ENCODE measurements around the gene EFTUD2.

DNA sequence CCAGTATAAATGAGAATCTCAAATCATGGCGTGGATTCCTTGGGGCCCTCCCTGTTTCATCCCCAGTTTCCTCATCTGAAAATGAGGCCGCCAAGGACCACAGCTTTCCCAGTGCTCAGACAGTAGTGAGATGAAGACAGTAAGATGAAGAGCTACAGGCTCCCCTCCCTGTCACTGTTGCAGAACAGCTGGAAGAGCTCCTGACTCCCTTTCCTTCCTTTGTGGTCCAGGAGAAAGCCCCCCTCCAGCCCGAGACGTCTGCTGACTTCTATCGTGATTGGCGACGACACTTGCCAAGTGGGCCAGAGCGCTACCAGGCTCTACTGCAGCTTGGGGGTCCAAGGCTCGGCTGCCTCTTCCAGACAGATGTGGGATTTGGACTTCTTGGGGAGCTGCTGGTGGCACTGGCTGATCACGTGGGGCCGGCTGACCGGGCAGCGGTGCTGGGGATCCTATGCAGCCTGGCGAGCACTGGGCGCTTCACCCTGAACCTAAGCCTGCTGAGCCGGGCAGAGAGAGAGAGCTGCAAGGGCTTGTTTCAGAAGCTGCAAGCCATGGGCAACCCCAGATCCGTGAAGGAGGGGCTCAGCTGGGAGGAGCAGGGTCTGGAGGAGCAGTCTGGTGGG lies 3.0 kb upstream of the EFTUD2 start:
- TF ChIP-seq, protein P1, sequence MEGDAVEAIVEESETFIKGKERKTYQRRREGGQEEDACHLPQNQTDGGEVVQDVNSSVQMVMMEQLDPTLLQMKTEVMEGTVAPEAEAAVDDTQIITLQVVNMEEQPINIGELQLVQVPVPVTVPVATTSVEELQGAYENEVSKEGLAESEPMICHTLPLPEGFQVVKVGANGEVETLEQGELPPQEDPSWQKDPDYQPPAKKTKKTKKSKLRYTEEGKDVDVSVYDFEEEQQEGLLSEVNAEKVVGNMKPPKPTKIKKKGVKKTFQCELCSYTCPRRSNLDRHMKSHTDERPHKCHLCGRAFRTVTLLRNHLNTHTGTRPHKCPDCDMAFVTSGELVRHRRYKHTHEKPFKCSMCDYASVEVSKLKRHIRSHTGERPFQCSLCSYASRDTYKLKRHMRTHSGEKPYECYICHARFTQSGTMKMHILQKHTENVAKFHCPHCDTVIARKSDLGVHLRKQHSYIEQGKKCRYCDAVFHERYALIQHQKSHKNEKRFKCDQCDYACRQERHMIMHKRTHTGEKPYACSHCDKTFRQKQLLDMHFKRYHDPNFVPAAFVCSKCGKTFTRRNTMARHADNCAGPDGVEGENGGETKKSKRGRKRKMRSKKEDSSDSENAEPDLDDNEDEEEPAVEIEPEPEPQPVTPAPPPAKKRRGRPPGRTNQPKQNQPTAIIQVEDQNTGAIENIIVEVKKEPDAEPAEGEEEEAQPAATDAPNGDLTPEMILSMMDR (conservative IDR thresholded peaks at IDR 0.05; ENCODE audit: low read length): no peak
- TF ChIP-seq EZH2phosphoT487 (IDR thresholded peaks at IDR 0.05; ENCODE audit: borderline replicate concordance, low read depth, low read length): no peak

Data from OCI-LY7 (cell line).